AG08395 (cell line): ENCODE data around the gene TMEM202.
"Not testable (repeated sequence)": the region's sequence is repeated elsewhere in the genome, so short reads cannot be mapped to it uniquely, and the experiment has no call there.

Experiments
- DNase-seq: peaks from one replicate; pipeline ENCODE4 v3.0.0; 2012; ENCODE audit warnings: mixed read lengths, low spot score

Gene TMEM202, protein sequence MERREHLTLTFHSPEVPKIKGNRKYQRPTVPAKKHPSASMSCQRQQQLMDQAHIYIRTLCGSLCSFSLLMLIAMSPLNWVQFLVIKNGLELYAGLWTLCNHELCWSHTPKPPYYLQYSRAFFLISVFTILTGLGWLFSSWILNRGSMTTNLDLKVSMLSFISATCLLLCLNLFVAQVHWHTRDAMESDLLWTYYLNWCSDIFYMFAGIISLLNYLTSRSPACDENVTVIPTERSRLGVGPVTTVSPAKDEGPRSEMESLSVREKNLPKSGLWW

DNA sequence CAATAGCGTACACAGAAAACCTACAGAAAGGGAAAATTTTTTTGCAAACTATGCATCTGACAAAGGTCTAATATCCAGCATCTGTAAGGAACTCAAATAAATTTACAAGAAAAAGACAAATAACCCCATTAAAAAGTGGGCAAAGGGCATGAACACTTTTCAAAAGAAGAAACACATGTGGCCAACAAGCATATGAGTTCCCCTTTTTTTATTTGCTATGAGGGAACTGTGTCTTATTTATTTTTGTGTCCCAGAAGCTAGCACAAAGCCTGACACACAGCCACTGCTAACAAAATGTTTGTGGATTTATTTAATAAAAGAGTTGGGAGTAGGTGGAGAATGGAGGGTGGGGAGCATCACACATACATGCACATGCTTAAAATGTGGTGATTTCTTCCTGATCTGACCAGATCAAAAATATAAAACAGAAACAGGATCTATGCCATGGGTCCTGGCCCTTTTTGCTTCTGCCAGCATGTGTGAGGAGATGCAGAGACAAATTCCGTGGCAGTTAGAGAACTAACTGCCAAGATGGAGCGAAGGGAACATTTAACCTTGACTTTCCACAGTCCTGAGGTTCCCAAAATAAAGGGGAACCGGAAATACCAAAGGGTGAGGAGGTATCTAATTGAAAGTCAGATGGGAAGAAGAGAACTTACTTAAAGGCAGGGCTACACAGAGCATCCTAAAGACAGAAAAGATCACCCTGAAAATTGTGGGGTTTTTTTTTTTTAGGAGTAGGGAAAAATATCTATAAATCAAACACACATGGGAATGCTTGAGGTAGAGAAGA, at the start of gene TMEM202:
Gene TMEM202, plus strand, starts transcription at position 510 of the 793 bp plus-strand sequence. Its CDS starts 22 bp downstream, at position 532.
- DNase-seq, result no peak

DNA sequence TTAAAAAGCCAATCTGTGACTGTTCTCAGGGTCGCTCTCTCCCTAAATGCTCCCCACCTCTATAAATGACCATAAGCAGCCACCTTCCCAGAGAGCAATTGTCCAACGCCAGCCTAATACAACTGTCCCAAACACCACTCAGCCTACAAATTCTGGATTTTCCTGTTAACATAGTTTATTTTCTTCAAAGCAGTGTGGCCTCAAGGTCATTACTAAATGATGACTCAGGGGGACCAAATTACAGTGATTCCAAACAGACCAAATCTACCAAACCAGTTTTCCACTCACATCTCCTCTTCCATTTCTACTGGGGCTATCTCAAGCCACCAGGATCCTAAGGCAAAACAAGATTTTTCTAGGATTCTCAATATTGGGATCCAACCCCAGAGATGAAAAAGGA, 44.8 kb upstream of the TMEM202 start:
- DNase-seq, result peak; percentile 37

DNA sequence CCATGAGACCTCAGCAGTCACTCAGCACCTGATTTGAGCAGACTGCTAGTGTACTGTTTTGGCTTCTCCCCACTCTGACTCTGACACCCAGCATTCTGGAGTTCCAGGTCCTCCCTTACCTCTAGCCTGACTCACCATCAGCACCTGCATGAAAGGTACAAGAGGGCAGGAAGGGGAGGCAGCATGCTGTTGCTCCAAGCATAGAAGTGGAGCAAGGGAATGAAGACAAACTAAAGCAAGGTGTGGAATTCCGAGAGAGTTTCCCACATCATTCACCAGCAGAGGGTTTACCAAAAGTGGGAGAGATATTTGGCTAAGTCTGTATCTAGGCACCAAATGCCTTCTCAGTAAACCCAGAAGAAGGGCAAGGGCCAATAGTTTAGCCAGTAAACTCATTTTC, 43.6 kb upstream of the TMEM202 start:
- no peak for DNase-seq

DNA sequence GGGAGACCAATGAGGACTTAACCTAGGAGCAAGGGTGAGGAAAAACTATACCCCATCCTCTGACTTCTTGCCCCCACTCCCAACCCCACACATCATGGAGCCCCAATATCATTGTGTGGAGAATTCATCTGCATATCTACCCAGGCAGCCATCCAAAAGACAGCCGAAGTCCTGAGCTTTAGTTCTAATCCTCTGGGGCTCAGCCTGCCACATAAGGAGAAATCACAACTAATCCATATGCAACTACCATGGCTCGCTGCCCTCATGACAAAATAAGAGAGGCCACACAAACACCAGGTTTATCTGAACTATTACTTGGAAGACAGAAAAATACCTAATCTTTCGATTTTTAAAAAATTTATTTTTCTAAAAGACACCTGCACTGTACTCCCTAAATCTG, 40.0 kb upstream of the TMEM202 start:
- no peak for DNase-seq

DNA sequence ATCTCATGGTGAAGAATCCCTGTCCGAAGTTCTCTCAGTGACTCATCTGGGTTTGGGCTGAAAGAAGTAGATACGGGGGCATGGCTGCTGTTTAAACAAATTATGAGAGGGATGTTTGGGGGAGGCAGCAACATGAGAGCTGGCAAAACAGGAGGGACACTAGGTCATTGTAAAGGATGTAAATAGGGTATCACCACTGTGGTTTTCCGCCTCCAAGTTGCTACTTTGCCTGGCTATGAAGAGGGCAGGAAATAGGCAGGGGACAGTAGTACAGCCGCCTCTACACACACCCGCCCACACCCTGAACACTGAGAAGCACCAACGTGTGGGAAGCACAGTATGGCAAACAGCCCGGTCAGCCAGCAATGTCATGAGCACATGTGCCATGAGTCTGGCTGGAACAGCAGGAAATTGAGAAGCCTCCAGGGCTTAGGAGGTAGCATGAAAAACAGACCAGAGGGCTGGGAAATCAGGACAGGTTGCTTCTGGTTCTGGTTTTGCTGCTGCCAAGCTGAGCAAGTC, 39.4 kb upstream of the TMEM202 start:
- DNase-seq, result peak; percentile 86

DNA sequence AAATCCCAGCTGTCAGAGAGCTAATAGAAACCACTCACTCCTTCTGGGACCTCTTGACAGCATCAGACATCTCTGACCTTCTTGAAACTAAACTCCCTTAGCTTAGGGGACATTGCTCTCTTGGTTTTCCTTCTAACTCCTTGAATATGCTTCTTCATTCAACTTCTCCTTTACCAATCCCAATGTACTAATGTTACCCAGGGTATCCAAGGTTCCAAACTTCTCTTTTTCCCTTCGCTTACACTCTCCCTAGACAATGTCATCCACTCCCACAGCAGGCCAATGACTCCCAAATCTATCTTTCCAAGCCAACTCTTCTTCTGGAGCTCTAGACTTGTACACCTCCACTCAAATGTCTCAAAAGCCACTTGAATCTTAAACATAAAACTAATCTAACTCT, 36.9 kb upstream of the TMEM202 start:
- no peak for DNase-seq

DNA sequence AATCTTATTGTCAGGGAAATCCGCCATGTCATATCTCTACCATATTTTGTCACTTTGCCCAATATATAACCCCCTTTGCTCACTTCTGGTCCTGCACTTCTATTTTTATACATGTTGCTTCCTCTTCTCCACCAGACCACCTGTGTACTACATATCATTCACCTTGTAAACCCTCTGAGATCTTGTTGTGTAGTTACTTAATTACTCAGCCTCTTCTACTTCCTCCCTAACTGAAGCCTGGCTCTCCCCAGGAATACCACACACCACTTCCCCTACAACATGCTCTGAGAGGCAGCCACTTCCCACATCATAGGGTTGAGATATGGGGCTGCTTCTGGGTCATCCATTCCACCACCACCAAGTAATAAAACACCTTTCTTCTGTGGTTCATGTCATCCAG, 32.3 kb upstream of the TMEM202 start:
- DNase-seq, result no peak

DNA sequence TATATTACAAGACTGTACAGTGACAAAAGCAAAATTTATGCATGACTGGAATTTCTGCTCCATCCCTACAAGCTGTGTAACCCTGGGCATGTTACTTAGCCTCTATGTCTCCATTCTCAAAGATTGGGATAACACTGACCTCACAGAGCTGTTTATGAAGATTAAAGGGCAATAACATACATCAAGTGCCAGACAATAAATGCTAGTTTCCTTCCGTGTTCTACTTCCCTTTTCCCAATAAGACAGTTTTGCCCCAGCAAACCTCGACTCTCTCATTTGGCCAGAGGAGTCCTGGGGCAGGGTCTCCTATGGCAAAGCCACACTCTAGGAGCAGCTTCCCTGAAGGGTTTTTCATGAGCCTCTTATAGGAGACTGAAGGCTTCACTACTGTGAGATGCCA, 29.8 kb upstream of the TMEM202 start:
- no peak for DNase-seq

DNA sequence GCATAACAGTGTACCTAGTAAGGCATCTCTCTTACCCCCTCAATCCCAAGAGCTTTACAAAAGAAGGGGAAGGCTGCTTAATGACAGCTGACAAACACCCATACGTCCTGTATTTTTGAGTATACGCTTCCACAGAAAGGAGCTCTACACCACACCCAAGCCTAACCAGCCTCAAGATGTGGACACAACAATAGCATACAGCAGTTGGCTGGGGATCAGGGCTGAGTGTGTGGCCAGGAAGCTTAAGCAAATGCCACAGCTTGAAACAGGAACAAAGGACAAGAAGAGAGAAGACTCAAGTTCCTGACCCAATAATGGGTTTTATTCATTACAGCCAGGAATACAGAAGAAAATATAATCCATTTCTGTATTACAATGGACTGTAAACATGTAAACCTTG, 29.2 kb upstream of the TMEM202 start:
- no peak for DNase-seq

DNA sequence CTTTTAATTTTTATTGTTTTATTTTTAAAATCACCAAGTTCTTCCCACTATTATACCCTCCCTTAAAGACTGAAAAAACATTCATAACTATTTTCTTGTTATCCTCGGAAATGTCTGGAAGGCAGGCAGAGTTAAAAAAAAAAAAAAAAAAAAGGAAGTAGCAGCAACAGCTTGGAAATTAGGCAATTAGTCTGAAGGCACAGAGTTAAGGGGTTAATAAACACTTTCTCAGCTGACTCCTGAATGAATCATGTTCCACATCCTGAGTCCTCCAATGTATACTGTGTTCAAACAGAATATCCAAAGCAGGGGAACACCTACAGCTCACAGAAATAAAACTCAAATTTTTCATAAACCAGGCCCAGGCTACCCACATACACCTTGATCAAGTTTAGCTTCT, 28.1 kb upstream of the TMEM202 start:
- DNase-seq, result no peak

DNA sequence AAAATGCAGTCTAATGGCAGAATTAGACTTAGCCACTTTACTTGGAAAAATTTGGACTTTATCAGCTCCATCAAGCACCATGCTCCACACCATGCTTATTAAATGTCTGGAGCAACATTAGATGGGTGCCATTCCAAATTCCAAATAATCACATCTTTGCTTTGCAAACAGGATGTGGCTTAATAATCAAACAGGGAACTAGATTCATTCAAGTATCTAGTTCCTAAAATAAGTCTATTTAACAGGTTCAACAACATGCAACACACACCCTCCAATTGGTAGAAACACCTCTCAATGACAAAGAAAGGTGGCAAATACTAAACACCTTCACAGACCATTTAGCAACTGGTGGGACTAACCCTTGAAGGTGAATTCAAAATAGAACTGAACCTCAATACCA, 25.7 kb upstream of the TMEM202 start:
- no peak for DNase-seq

DNA sequence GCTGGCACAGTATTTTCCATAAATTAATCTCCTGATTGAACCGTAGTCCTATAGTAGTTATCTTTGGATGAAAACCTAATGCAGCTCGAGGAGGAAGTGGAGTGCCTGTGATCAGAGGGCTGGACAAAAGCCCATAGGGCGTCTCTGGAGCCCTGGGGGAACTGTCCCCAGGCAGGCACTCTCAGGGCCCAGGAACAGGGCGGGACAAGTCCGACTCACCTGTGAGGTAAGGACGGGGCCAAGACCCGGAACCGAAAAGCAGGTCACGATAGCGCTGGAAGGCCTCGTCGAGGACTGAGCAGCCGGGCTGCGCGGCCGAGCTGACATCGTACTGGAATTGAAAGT, 22.6 kb upstream of the TMEM202 start:
- DNase-seq, result peak; percentile 19

DNA sequence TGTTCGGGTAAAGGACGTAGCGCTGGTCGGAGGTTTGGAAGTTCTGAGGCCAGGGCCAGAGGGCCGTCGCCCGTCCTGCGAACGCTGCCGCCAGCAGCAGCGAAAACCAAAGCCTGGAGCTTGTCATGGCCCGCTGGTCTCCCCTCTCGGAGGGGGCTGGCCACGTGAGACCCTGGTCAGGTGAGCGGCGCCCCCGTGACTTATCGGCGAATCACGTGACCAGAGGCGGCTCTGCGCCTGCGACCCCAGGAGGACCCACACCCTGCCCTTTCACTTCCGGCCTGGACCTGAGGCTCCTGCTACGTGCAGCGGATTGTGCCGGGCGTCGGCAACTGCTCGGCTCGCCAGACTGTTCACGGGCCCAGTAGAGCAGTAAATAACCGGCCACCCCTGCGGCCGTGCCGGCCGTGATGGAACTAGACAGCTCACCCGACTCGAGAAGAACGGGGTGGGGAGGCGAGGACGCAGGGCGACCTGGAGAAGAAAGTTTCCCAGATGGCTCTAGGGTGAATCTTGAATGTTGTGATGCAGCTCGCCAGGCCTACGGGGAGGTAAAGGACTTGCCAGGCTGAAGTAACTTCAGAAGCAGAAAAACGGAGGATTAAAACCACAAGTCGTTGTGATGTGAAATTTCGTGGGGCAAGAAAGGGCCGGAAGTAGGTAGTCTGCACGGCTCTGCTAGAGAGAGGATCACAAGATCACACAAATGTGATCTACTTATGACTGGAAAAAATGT, 22.1 kb upstream of the TMEM202 start, which contains the start of gene HEXA:
Gene HEXA, minus strand, starts transcription at position 169 of the 736 bp plus-strand sequence. Its CDS starts 42 bp downstream, at position 127.
- peak; percentile 93 for DNase-seq

DNA sequence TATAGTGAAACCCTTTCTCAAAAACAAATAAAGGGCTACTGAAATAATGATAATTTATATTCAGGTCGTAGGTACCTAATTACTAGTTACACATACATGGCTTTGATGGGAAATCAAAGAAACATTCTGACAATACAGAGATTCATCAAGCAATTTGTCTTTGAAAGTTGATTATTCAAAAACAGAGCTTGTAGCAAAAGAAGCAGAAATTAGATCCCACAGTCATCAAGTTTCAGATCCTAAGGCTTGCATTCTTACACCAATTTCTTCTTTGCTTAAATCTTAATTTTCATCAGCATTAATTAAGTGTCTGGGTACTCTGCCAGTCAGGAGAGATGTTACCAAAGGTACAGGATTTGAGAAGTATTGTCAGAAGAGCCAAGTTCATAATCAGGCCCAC, 20.8 kb upstream of the TMEM202 start:
- DNase-seq, result no peak

DNA sequence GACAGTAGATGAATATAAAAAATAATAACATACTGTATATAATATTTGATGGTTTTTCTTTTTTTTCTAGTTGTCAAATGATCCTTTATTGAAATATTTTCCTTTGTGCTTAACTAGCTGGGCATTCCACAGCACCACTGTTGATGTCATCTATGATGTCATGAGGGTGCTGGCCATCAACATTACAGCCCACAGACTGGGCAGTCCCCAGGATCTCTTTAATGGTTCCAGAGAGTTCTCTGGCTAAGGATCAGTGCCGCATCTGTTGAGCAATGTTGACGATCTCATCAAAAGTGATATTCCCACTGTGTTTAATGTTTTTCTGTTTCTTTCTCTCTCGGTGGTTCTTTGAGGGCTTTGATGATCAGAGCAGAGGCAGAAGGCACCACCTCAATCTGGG, 19.0 kb upstream of the TMEM202 start:
- not testable (repeated sequence) for DNase-seq

DNA sequence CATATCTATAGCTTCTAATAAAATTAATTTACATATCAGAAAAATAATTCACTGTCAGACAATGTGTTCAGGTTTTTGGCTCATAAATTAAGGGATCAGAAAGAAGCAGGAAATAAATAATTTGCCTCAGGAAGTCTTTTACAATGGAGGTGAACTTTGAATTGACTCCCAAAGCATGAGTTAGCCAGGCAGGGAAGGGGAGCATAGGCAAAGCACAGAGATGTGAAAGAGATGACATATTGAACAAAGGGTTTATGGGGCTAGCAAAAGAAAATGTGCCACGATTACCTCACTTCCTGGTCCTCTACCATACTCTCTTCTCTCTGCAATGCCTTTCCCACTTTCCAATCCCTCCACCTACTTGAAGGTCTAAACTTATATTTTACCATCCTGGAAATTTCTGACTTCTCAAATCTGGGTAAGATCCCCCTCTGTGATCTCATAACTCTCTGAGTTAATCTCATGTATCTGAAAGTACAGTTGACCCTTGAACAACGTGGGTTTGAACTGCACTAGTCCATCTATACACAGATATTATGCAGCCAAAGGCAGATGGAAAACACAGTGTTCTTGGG, 18.2 kb upstream of the TMEM202 start:
- DNase-seq, result no peak

DNA sequence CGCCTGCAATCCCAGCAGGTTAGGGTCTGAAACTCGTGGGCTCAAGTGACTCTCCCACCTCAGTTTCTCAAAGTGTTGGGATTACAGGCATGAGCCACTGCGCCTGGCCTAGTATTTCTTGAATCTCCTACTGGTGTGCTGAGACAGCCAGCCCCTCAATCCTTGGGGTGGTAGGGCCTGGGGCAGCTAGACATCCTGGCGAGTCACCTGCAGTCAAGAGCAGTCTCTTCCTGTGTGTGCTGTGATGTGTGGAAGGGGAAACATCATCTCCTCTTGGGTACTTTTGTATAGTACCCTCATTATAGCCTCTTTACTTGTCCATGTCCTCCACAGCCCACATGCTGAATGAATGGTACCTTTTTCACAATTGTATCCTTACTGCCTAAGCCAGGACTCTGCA, 17.4 kb upstream of the TMEM202 start:
- DNase-seq, result no peak

DNA sequence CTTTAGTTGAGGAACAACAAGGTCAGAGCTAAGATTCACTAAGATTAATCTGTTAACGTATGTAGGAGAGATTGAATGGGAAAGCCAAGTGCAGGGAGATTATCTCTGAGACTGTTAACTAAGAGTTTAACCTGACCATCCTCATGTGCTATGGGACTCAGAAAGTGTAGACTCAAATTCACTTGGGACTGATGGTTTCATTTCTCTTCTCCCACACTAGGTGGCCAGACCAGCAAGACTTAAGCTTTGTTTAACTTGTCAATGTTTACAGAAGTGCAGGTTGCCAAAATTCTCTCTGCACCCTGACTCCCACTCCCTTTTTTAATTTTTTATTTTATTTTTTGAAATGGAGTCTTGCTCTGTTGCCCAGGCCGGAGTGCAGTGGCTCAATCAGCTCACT, 16.0 kb upstream of the TMEM202 start:
- DNase-seq, result no peak

DNA sequence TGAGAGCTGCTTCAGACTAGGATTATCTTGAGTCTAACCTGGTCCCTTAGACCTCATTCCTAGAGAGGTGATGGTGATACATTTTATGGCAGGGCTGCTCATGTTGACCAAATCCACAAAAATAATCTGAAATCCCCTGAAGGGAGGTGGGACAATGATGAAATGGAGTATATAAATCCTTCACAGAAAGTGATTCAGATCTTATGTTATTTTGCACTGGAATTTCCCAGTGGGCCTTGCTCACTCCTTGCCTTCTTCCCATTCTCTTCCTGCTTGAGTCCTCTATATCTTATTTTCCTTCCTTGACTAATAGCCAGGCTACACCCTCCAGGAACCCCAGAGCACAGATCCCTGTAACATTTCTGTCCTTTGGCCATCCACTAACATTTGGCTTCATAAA, 10.4 kb upstream of the TMEM202 start:
- no peak for DNase-seq

DNA sequence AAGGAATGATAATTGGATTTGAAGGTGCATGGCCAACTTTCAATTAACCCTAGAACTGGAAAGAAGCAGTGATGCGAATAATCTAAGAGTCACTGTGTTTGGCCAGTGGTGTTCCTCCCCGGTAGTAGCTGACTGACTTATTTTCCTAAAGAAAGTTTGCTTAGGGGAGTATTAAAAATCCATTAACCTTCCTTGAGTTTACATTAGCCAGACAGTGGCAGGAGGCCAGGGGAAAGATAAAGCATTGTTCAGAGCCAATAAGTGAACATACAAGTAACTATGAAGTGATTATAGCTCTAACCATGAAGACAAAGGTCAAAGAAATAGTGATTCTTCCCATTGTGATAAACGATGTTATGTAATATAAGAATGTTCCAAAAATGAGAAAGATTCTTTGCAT, 8.9 kb upstream of the TMEM202 start:
- DNase-seq, result no peak

DNA sequence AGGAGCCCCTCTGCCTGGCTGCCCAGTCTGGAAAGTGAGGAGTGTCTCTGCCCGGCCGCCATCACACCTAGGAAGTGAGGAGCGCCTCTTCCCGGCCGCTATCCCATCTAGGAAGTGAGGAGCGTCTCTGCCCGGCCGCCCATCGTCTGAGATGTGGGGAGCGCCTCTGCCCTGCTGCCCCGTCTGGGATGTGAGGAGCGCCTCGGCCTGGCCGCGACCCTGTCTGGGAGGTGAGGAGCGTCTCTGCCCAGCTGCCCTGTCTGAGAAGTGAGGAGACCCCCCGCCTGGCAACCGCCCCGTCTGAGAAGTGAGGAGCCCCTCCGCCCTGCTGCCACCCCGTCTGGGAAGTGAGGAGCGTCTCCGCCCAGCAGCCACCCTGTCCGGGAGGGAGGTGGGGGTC, 1.8 kb upstream of the TMEM202 start:
- DNase-seq, result not testable (repeated sequence)

DNA sequence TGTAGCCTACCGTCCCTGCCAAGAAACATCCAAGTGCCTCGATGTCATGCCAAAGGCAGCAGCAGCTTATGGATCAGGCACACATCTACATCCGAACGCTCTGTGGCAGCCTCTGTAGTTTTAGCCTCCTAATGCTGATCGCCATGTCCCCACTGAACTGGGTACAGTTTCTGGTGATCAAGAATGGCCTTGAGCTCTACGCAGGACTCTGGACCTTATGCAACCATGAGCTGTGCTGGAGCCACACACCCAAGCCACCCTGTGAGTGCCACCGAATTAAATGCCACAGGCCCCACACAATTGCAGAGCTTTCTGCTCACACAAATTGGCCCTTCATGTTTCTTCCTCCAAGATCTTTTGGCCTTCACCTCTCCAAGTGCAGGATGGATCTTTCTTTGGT, 543 bp downstream of the TMEM202 start:
- DNase-seq, result no peak
